Nephron (organoid): ENCODE measurements around the gene SLC2A13.

Experiments used
- H3K27ac Mint-ChIP-seq, 3 experiments: 2 replicates each; pipeline ENCODE4 v1.8.0; 2020; ENCODE audit warnings: mixed read lengths in 3 of 3, mild to moderate bottlenecking in 2 of 3, moderate library complexity in 1 of 3
- H3K27me3 Mint-ChIP-seq: 2 replicates; pipeline ENCODE4 v1.8.0; 2021; ENCODE audit warnings: low read depth, mild to moderate bottlenecking, moderate library complexity, mixed read lengths
- H3K36me3 Mint-ChIP-seq: 2 replicates; pipeline ENCODE4 v1.8.0; 2020; ENCODE audit warnings: low read depth, mixed read lengths
- H3K4me1 Mint-ChIP-seq: 2 replicates; pipeline ENCODE4 v1.8.0; 2020; ENCODE audit warnings: mixed read lengths
- H3K4me3 Mint-ChIP-seq, 3 experiments: 2 replicates each; pipeline ENCODE4 v1.8.0; 2020; ENCODE audit warnings: mild to moderate bottlenecking in 3 of 3, mixed read lengths in 3 of 3, moderate library complexity in 2 of 3
- H3K9me3 Mint-ChIP-seq: 2 replicates; pipeline ENCODE4 v1.8.0; 2020; ENCODE audit warnings: mixed read lengths
- CTCF ChIP-seq, 3 experiments: fragments of 200-600 bp; sonication (generic); IDR thresholded peaks; one replicate each; pipeline ENCODE4 v1.5.0; 2021; ENCODE audit warnings: antibody characterized with exemption in 3 of 3; ENCODE audit not compliant: unreplicated experiment in 3 of 3

SLC2A13 gene

GRCh38 chr12:40105515-40106201 lies at the start of gene SLC2A13:
Gene SLC2A13 (minus strand): TSS chr12:40106081. CDS start chr12:40105808, 273 bp downstream.
- TF ChIP-seq CTCF (IDR thresholded peaks at IDR 0.05; ENCODE audit: unreplicated experiment in 3 of 3) = no peak
- Mint-ChIP-seq H3K36me3 (no peaks in the 10 kb centered on the region), H3K4me3 (peak within 1 kb of the TSS; percentile 86 to 91 (median 88)), H3K27ac (peak within 1 kb of the TSS; percentile 27 to 69 (median 47)), H3K27me3 (peaks cover 18% of the 10 kb centered on the region), H3K4me1 (peaks cover 16% of the 10 kb centered on the region), H3K9me3 (no peaks in the 10 kb centered on the region)

GRCh38 chr12:40154381-40154780 lies 48.5 kb upstream of the SLC2A13 start:
- TF ChIP-seq CTCF (IDR thresholded peaks at IDR 0.05; ENCODE audit: unreplicated experiment in 3 of 3) = no peak
- H3K27me3 Mint-ChIP-seq = no peaks in the 10 kb centered on the region
- H3K4me1 Mint-ChIP-seq = no peaks in the 10 kb centered on the region
- H3K9me3 Mint-ChIP-seq = no peaks in the 10 kb centered on the region
- H3K4me3 Mint-ChIP-seq = no peak overlapping the region
- H3K36me3 Mint-ChIP-seq = no peaks in the 10 kb centered on the region
- H3K27ac Mint-ChIP-seq = no peak overlapping the region

GRCh38 chr12:40153432-40153831 lies 47.6 kb upstream of the SLC2A13 start:
- TF ChIP-seq CTCF (IDR thresholded peaks at IDR 0.05; ENCODE audit: unreplicated experiment in 3 of 3) = no peak
- no peaks in the 10 kb centered on the region for H3K36me3 Mint-ChIP-seq
- H3K9me3 Mint-ChIP-seq = no peaks in the 10 kb centered on the region
- H3K27ac Mint-ChIP-seq = no peak overlapping the region
- H3K4me3 Mint-ChIP-seq = no peak overlapping the region
- H3K27me3 Mint-ChIP-seq = no peaks in the 10 kb centered on the region
- no peaks in the 10 kb centered on the region for H3K4me1 Mint-ChIP-seq

- Mint-ChIP-seq H3K27ac (no peak overlapping the region), H3K27me3 (no peaks in the 10 kb centered on the region), H3K9me3 (no peaks in the 10 kb centered on the region), H3K4me1 (no peaks in the 10 kb centered on the region), H3K36me3 (no peaks in the 10 kb centered on the region), H3K4me3 (no peak overlapping the region)
- TF ChIP-seq CTCF (IDR thresholded peaks at IDR 0.05; ENCODE audit: unreplicated experiment in 3 of 3) = peak; percentile 86 to 89 (median 87)
Observed at GRCh38 chr12:40152783-40153383, 47.0 kb upstream of the SLC2A13 start.

- H3K9me3 Mint-ChIP-seq = no peaks in the 10 kb centered on the region
- TF ChIP-seq CTCF (IDR thresholded peaks at IDR 0.05; ENCODE audit: unreplicated experiment in 3 of 3) = no peak
- H3K27ac Mint-ChIP-seq = no peak overlapping the region
- no peaks in the 10 kb centered on the region for H3K27me3 Mint-ChIP-seq
- H3K4me3 Mint-ChIP-seq = no peak overlapping the region
- H3K36me3 Mint-ChIP-seq = no peaks in the 10 kb centered on the region
- no peaks in the 10 kb centered on the region for H3K4me1 Mint-ChIP-seq
Observed at GRCh38 chr12:40149673-40150260, 43.9 kb upstream of the SLC2A13 start.
